Kasumi-1 (cell line): ENCODE results near the gene LRIG2.
A peak's percentile ranks its signal among the peaks of the same experiment; 100 is the strongest.
"Not testable (repeated sequence)": the region's sequence is repeated elsewhere in the genome, so short reads cannot be mapped to it uniquely, and the experiment has no call there.

Experiments used
- DNase-seq, 2 experiments: peaks; one replicate each; lab custom pipeline; 2025; lab: John Stamatoyannopoulos, UW

The LRIG2 gene

GRCh38 chr1:113063456-113063855 lies 9.5 kb upstream of the LRIG2 start:
- DNase-seq = not testable (repeated sequence)

GRCh38 chr1:113072141-113072756 lies 749 bp upstream of the LRIG2 start:
- DNase-seq = no peak

GRCh38 chr1:113073479-113073950 lies 517 bp downstream of the LRIG2 start:
- peak in 1 of 2 experiments; percentile 45 for DNase-seq

- DNase-seq = no peak
Measured at GRCh38 chr1:113074237-113074636, 1.2 kb downstream of the LRIG2 start.

- DNase-seq = not testable (repeated sequence)
Measured at GRCh38 chr1:113077978-113078377, 5.0 kb downstream of the LRIG2 start.

- DNase-seq = no peak
Measured at GRCh38 chr1:113086541-113086940, 13.5 kb downstream of the LRIG2 start.

GRCh38 chr1:113088972-113089371 lies 16.0 kb downstream of the LRIG2 start:
- DNase-seq = no peak

GRCh38 chr1:113090051-113090450 lies 17.1 kb downstream of the LRIG2 start:
- no peak for DNase-seq

GRCh38 chr1:113091988-113092594 lies 19.1 kb downstream of the LRIG2 start:
- DNase-seq = no peak

- no peak for DNase-seq
Measured at GRCh38 chr1:113094506-113094905, 21.5 kb downstream of the LRIG2 start.

- DNase-seq = no peak
Measured at GRCh38 chr1:113095790-113096455, 22.9 kb downstream of the LRIG2 start.

GRCh38 chr1:113096493-113096892 lies 23.5 kb downstream of the LRIG2 start:
- DNase-seq = no peak

GRCh38 chr1:113101588-113101987 lies 28.6 kb downstream of the LRIG2 start:
- no peak for DNase-seq

GRCh38 chr1:113103048-113103447 lies 30.1 kb downstream of the LRIG2 start:
- DNase-seq = no peak

- no peak for DNase-seq
Measured at GRCh38 chr1:113103977-113104376, 31.0 kb downstream of the LRIG2 start.

- DNase-seq = no peak
Measured at GRCh38 chr1:113106910-113107309, 33.9 kb downstream of the LRIG2 start.

- DNase-seq = no peak
Measured at GRCh38 chr1:113109908-113110554, 37.0 kb downstream of the LRIG2 start.

GRCh38 chr1:113118266-113118665 lies 45.3 kb downstream of the LRIG2 start:
- DNase-seq = no peak

GRCh38 chr1:113123737-113124136 lies 50.7 kb downstream of the LRIG2 start:
- DNase-seq = no peak

- DNase-seq = no peak
Measured at GRCh38 chr1:113124366-113124765, 51.4 kb downstream of the LRIG2 start.

- DNase-seq = no peak
Measured at GRCh38 chr1:113125517-113125916, 52.5 kb downstream of the LRIG2 start.

GRCh38 chr1:113126207-113126606 lies 53.2 kb downstream of the LRIG2 start:
- DNase-seq = no peak

GRCh38 chr1:113128116-113128515 lies 55.1 kb downstream of the LRIG2 start:
- no peak for DNase-seq
